Measurements from ENCODE around the gene DPP6. TPM values are rescaled to one million over a fixed set of nuclear protein-coding genes. Genes with fewer than 3 reads are reported as not detected.

The DPP6 gene
- polyA plus RNA-seq, 4 donors, result 42.7 to 61.2 (median 48.9) TPM

DNA sequence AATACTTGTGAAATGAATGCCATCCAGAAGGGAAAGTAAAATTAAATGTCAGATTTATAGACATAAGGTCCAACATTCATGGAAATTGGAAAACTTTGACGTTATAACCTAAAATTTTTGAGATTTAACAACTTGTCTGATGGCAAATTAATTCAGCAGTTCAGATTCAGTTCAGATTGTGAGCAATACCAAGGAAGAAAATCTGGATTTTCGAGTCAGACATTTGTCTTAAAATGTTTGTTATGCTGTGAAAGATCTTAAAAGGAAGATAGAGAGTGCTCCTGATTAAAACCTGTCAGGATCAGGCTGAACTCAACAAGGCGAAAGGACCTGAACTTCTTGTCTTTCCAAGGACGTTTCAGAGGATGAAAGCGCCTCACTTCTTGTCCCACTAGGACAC is 629.8 kb downstream of the DPP6 start:
- no peak for DNase-seq (ENCODE audit: low read depth in 4 of 4, low spot score in 3 of 4)

DNA sequence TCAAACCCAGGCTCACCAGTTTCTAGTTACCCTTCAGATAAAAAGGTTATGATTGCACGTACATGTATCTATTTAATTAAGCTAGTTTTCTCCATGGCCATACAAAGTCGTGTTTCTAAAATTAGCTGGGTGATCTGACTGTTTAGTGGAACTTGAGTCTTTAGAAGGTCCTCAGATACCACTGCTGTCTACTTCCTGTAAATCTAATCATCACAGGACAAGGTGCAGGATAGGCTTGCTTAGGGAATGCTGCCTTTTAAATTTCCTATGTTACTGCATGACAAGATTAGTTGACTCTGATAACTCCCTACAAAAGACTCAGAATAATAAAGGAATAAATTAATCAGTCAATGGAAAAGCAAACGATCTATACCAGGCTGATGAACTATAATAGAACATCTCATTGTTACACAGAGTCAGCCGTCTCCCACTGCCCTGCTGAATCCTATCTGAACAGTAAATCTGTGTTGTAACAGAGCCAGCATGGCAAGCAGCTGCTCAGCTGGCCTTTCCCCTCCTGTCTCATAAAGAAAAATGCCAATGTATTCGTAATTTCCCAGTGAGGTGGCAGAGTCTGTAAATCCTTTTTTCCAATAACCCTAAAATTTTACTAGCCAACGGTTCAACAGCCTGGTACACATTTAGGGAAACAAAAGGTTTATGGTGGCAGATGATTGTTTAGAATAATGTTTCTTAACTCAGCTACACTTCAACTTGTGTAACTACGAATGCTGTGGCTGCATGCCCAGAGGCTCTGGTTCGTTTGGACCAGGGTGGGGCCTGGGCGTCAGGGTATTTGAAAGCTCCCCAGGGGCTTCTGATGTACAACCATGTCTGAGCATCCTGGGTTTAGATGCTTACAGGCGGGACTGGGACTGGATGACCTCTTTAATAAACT is 632.7 kb downstream of the DPP6 start:
- no peak for DNase-seq (ENCODE audit: low read depth in 4 of 4, low spot score in 3 of 4)

DNA sequence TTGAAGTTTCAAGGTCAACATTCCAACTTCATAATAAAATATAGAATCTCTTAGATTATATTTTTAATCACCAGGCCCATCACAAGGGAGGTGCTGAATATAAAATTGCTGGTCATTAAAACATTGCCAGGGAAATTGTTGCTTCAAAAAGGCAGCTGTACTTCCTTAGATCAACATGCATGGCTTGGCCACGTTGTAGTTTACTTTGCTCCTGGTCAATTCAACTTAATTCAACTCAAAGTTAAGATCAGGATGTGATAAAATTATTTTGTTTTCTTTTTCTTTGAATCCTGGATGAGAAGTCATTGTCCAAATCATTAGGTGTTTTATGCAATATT is 633.3 kb downstream of the DPP6 start:
- DNase-seq (ENCODE audit: low read depth in 4 of 4, low spot score in 3 of 4), result no peak

DNA sequence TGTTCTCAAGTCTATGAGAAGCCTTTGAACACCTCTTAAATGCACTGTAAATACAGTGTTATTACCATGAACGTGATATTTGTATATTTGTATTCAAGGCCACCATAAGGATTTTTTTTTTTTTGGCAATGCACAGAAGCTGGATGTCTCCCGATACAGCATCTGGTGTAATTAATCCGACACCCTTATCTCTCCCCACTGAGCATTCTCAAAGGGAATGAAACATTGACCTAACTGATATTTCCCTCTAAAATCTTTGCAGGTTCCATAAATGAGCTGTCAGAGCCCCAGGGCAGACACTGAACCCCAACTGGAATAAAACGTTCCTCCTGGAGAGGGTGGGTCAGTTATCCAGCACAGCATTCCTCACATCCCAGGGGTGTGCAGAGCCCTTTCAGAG is 634.1 kb downstream of the DPP6 start:
- no peak for DNase-seq (ENCODE audit: low read depth in 4 of 4, low spot score in 3 of 4)

DNA sequence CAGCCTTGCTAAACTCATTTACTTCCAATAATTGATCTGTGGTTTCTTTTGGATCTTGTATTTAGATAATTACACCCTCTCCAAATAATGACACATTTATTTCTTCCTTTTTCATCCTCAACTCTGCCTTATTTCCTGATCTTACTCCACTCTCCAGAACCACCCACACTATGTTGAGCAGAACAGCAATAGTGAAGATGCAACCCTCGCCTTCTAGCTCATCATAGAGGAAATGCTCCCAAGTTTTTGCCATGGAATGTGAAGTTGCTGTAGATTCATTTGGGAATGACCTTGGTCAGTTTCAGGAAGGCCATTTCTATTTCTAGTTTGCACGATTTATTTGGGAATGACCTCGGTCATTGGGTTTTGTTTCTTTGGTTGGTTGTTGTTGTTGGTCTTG is 636.8 kb downstream of the DPP6 start:
- DNase-seq (ENCODE audit: low read depth in 4 of 4, low spot score in 3 of 4), result no peak

DNA sequence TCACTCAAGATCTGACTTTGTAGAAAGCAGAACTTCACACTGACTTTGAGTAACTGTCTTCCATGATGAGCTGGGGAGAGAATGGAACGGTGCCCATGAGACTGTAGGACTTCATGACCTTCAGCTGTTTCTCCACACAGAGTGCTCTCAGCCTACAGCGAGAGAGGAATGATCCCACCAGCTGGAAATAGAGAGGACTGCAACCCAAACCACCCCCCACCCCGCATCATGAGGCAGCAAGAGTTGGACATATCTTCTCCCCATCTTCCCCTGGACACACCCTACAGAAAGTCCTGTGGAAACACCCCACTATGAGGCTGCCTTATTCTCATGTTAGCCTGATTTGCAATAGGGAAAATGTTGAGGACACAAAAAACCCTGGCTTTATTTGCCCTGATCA is 638.2 kb downstream of the DPP6 start:
- DNase-seq (ENCODE audit: low read depth in 4 of 4, low spot score in 3 of 4), result no peak

DNA sequence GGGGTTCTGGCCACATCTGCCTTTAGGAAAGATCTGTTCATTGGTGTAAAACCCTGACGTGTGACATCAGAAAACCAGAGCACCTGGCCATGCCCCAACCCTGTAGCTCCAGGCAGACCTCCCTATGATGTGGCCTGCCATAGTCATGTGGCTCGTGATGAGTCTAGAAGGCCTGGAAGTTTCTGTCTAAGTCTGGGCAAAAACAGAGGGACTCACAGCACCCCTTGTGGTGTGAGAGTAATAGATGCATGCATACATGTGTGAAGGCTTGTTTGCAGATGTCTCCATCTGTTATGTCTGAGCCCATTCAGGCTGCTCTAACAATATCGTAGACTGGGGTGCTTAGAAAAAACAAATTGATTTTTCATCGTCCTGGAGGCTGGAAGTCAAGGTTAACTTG is 641.5 kb downstream of the DPP6 start:
- no peak for DNase-seq (ENCODE audit: low read depth in 4 of 4, low spot score in 3 of 4)

DNA sequence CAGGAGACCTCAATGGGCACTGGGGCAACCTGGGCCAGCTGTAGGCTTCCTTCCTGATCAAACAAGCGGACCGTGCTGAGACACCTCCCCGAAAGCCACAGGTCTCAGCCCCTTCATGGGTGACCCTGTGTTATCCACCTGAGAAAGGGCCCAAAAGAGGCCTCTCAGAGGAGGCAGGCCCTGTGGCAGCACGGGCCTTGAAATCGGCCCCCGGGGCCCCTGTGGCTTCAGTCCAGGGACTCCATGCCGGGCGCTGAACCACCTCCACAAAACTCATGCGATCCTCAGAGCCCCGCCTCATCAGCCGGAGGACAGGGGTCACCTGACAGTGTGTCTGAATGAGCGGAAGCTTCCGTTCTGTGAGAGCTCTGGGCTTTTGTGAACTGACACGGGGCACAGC is 643.6 kb downstream of the DPP6 start:
- DNase-seq (ENCODE audit: low read depth in 4 of 4, low spot score in 3 of 4), result no peak

DNA sequence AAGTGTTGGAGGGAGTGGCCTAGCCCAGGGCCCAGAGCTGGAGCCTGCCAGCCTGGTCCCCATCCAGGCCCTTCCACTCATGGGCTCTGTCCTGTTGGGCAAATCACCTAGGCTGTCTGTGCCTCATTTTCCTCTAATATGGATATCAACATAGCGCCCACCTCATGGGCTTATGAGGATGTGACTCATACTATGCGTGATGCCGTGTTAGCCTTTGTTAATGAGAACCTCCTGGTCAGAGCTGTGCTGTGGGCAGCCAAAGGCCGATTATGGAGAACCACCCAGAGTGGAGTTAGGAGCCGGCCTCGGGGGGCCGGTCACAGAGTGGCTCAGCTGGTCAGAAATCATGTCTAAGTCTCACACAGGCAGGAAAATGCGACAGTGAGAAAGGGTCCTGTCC is 644.4 kb downstream of the DPP6 start:
- DNase-seq (ENCODE audit: low read depth in 4 of 4, low spot score in 3 of 4), result no peak

DNA sequence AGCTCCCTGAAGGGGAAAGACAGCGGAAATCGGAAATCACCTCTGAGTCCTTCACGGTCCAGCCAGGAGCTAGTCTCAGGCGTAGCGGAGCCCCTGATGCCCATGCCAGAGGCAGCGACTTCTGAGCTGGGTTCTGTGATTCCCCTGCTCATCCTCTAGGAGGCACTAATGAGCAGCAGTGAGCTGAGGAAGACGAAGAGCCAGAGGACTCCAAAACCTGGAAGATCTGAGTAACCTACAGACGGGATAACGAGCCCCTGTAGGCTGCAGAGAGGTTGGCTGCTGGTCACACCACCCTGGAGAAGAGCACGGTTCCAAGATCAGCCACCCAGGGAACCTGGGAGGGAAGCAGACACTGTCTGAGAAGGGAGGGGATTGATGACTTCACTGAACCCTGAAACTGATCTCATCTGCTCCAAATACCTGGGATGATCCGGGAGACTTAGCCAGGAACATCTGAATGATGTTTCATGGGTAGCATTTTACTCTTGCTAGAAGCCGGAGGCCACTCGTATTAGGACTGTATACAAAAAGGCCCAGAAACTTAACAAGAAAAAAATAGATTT is 646.6 kb downstream of the DPP6 start:
- DNase-seq (ENCODE audit: low read depth in 4 of 4, low spot score in 3 of 4), result no peak

DNA sequence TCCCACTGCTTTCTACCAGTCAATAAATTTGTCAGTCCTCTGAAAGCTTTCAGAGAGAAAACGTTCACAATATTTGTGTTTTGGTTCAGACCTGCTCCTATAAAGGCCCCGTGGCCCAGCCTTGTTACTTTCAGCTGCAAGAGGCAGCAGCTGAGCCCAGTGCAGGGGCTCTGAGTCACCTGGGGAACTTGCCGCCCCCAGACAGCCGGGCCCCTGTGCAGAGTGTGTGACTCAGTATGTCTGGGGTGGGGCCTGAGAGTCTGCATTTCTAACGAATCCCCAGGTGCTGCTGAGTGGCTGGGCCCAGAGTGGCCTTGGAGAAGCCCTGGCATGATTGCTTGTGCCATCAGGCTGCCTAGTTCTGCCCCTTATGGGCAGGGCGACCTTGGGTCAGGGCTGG is 647.2 kb downstream of the DPP6 start:
- DNase-seq (ENCODE audit: low read depth in 4 of 4, low spot score in 3 of 4), result no peak

DNA sequence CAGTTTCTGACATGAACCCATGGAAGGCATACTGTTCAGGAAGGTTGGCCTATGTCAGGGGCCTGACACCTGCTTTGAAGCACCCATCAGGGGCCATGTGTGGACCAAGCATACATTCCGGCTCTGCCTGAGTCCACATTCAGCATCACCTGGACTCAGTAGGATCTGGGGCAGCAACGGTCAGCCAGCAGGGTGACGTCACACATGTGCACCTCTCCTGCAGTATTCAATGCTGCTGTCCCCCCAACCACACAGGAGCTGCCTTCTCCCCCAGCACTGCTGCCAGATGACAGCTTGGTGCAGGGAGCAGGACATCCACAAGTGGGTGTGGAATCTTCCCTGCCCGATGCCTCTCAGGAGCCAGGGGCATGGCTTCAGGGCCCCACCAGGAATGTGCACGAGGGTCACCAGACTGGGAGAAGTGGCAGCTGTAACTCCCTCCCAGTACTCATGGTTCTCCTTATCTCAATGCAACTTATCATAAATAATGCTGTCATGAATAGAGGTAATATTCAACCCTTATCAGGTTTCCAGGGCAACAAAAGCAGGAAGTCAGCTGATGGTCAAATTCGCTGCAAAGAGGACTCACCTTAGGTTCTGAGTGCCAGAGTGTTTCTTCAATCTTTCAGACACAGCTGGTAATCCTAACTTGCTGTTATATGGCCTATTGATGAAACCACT is 657.8 kb downstream of the DPP6 start:
- no peak for DNase-seq (ENCODE audit: low read depth in 4 of 4, low spot score in 3 of 4)

DNA sequence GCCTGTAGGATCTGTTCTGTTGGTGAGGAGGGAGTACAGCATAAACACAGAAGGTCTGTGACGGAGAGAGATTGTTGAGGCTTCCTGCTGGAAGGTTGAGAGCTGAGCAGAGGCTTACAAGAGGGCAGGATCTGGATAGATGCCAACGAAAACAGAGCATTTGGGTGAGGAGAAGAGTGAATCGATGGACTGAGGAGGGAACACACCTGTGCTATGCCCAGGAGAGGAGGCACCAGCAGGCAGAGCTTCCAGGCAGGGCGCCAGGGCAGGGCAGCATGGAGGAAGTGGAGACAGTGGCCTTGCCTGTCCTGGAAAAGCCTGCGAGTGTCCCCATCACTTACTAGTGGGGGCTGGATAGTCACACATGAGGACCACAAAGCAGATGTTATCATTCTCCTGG is 667.8 kb downstream of the DPP6 start:
- DNase-seq (ENCODE audit: low read depth in 4 of 4, low spot score in 3 of 4), result no peak

DNA sequence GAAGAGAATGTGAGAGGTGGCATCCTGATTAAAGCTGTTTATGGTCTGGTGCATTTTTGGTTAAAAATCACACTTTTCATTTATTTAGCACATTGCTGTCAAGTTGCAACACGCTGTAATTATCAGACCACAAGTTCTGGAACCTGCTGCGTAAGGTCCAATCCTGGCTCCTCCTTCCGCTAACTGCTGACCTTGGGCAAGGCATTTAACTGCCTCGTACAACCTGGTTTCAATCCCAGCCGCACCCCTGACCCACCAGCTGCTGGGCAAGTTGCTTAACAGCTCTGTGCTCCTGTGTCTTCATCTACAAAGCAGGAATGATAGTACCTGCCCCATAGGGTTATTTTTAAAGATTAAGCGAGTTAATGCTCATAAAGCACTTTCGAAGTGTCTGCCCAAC is 668.9 kb downstream of the DPP6 start:
- no peak for DNase-seq (ENCODE audit: low read depth in 4 of 4, low spot score in 3 of 4)

DNA sequence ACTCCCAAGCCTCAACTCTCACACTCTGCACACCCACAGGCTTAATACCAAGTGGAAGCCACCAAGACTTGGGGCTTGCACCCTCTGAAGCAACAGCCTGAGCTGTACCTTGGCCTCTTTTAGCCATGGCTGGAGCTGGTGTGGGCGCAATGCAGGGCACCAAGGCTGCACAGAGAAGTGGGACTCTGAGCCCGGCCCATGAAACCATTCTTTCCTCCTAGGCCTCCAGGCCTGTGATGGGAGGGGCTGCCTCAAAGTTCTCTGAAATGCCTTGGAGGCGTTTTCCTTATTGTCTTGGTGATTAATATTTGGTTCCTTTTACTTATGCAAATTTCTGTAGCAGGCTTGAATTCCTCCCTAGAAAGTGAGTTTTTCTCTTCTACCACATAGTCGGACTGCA is 674.2 kb downstream of the DPP6 start:
- DNase-seq (ENCODE audit: low read depth in 4 of 4, low spot score in 3 of 4), result no peak

DNA sequence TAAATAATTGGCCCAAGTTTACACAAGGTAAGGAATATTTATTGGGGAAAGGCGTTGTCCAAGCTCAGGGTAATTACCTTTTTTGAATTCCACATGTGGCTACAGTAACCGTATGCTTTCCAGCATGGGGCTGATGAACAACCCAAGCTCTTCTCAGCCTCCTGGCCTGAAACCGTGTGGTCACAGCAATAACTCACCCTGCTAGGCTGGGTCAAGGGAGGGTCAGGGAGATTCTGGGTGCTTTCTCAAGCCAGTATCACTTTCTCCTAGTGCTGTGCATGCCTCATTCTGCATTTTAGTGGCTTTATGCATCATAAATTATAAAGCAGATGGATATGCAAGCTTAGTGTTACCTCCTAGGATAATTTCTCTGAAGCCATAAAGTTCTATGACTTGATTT is 676.9 kb downstream of the DPP6 start:
- DNase-seq (ENCODE audit: low read depth in 4 of 4, low spot score in 3 of 4), result no peak

DNA sequence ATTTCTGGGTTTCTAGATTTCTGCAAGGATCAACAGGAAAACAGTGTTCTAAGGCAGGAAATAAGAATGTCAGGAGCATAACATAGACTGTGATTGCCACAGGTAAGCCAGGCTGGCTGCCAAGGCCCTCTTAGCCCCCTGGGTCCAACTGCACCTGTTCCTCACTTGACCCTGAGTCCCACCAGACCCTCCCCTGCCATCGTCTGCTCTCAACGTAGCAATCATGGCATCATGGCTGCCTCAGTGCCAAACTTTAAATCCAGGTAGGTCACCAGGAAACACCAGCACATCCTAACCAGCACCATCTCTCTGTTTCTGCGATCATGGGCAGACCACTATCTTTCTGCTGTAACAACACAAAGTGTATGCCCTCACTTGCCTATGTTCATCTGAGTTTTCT is 683.6 kb downstream of the DPP6 start:
- DNase-seq (ENCODE audit: low read depth in 4 of 4, low spot score in 3 of 4), result no peak

DNA sequence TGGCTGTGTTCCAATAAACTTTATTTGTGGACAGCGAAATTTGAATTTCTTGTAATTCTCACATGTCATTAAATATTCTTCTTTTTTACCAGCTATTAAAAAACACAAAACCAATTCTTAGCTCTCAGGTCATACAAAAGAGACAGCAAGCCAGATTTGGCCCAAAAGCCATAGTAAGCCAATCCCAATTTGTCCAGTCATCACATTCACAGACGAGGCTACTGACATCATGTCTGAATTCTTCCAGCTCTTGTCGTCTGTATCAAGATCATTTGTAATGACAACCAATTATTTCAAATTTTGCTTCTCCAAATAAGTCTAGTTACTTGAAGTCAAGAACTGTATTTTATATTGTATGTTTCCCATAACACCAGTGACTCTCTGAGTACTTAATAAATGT is 684.2 kb downstream of the DPP6 start:
- DNase-seq (ENCODE audit: low read depth in 4 of 4, low spot score in 3 of 4), result no peak

DNA sequence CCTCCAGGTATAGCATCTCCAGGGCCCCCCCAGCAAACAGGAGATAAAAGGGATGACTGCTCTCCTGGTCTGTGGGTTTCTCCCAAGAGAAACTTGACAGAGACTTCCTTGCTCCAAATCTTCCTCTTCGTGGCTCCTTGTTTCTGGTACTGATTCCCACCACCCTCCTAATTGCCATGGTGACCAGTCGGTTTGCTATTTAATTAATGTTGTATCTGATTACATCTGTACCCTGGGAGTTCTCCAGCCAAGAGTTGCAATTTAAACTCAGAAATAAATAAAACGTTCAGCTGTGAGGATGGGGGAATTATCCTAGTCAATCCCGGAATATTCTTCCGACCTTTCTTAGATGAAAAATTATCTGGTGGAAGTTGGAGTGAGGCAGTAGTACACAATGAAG is 686.0 kb downstream of the DPP6 start:
- peak in 1 of 4 donors; percentile 8 for DNase-seq (ENCODE audit: low read depth in 4 of 4, low spot score in 3 of 4)

DNA sequence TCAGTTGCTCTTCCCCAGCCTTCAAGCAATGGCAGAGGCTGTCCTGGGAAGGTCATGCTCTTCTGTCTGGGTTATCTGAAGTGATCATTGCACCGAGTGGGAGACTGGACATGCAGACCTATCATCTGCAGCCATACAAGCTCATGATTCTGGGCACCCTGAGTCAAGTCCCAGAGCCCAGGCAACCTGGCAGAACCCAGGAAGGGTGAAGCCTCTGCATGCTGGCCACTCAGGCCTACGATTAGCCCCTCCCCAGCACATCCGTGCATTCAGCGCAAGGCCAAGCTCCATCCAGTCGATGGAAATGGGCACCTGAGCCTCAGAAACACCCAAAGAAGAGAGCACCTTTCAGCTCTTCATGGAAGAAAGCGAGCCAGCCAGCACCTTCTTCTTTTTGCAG is 688.9 kb downstream of the DPP6 start:
- DNase-seq (ENCODE audit: low read depth in 4 of 4, low spot score in 3 of 4), result no peak

DNA sequence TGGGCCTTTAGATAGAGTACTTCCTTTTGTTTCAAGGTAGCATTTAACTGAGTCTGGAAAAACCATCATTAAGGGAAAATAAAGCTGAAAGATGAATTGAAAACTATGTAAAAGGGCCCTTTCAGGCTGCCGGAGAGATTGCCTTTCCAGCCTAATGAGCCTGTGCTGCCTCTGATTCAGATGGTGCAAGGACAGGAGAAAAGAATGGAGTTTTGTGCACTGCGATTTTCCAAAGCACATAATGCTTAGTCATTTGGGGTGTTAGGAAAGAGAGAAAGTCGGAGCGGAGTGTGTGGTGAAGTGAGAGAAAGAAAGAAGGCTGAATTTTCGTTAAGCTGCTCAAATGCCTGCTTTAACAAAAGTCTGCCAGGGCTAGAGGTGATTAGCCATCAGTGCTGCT is 691.0 kb downstream of the DPP6 start:
- no peak for DNase-seq (ENCODE audit: low read depth in 4 of 4, low spot score in 3 of 4)

DNA sequence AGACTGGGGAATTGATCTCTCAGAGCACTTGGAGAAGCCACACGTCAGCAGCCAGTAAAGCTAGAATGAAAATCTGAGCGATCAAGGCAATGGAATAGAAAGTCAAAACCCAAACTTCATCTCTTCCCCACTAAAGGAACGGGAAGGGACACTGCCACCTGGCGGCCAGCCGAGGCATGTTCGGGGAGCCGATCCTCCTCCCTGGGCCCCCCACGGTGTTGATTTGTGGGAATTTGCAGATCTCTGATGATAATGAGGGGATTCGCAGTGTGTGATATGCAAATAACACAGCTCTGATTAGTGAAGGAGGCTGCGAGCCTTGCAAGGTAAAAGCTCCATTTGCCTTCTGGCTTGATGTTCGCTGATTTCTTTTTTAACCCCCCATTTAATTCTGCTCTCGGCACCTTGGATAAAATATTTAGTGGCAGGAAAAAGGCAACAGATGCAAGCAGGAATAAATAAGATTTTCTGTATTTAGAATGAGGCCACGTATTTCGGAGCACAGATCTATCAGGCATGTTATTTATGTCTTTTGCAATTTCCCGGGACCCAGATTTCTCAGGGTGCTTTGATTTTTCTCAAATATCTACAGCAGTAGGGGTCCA is 692.2 kb downstream of the DPP6 start:
- no peak for DNase-seq (ENCODE audit: low read depth in 4 of 4, low spot score in 3 of 4)

Measured in right renal pelvis (tissue), 4 donors.